ENCODE measurements around the gene CTNND2.

The CTNND2 gene

DNA sequence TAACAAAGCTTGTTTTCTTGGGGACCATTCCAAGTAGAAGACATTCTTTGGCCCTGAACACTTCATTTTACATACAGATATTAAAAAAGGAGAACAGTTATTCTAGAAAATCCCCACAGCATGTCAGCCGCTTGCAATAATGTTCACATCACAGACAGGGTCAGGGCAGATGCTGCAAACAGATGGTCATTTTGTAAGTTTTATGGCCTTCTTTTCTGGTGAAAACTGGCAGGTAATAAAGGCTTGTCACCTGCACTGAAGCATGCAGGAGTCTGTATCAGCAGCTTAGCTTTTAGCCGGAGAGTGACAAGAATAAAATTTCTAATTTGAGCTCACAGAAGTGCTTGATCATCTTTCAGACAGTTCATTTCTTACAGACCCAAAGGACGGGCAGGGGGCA lies 922.3 kb downstream of the CTNND2 start:
- no peak for DNase-seq (ENCODE audit: low read depth)

DNA sequence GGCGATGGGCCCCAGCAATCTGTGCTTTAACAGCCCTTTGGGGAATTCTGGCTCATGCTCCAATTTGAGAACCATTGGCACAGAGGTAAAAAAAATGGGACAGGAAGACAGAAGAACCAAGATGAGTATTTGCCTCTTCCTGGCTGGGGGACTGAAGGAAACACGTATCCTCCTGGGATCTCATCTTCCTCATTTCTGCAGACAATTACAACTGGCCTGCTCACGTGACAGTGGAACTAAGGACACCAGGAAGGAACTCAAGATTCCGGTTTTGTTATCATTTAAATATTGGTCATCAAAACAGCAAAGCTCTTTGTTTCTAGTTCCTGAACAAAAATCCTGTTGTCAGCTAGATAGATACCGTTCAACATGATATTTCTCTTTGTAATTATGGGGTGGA lies 927.2 kb downstream of the CTNND2 start:
- no peak for DNase-seq (ENCODE audit: low read depth)

DNA sequence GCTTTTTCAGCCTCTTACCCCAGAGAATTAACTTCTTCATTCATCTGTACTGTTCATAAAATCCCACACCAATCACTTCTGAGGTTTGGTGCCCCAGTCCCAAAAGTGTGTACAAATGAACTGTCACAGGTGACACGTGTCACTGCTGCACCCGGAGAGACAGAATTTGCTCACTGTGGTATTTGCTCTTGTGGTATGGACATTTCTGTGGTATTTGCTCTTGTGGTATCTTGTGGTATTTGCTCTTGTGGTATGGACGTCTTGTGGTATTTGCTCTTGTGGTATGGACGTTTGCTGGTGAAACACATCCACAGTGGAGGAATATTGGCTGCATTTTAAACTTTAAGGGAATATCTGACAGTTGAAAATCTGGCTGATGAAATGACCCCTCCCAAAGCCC lies 928.3 kb downstream of the CTNND2 start:
- DNase-seq (ENCODE audit: low read depth): no peak

DNA sequence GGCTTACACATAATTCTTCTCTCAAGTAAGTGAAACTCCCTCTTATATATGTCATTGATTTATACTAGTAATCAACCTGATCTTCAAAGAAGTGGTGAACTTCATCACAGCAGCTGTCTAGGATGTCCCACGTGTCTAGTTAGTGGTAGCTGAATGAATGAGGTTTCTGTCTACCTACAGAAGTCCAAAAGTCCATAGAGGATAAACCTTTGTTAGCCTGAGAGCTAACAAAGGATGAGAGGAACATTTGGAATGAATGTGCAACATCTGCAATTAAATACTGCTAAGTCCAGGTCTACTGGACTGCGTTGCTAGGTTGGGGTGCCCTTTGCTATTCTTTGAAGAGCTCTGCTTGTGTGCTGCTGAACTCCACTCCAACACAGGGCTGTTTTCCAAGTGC lies 929.4 kb downstream of the CTNND2 start:
- DNase-seq (ENCODE audit: low read depth): no peak

DNA sequence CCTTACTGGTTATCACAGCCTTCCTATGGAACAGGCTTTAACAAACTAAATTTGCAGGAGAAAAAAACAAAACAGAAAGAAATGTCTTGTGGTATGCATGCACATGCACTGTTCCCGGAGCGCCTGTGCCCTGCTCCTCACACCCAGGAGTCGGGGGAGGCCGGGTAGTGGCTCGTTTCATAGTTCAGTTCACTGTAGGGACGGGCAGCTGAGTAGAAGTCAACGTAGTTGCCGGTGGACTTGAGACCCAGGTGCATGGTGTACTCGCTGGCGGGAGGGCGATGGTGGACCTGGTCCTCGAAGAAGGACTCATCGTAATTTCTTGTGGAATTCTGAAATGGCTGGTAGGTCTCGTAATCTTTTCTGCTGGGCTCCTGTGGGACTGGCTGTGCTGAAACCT lies 930.9 kb downstream of the CTNND2 start:
- no peak for DNase-seq (ENCODE audit: low read depth)

DNA sequence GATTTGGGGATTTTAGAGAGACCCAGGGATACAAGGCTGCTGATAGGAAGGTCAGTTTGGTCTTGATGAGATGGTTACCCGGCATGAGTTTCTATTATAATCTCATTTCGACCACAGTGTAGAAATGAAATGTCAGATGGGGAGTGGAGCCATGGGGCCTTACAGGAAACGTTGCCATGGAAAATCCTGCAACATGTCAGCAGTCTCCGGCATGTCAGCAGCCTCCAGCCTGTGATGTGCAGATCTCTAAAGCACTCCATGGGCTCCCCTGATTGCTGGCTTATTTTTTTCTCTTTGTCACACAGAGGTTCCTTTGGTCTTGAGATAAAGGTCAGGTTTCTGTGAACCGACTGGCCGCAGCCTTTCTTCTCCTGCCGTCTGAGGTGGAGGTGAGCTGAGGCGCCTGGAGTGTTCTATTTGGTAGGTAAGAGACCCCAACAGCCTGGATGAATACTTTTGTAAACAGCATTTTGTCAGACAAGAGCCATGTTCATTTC lies 934.5 kb downstream of the CTNND2 start:
- DNase-seq (ENCODE audit: low read depth): no peak

DNA sequence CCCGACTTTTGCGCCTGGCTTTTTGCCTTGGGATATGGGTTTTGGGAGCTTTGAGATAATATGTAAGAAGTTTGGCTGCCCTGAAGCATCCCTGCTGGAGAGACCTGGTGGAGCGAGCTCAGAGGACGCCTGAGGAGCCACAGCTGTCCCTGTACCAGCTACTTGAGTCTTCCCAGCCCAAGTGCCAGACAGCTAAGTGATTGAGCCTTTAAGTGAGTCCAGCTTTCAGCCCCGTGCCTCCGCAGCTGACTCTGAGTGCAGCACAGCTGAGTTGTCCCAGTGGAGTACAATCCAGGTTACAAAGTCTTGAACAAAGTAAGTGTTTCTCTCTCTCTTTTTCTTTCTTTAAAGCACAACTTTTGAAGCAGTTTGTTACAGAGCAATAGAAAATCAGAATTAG lies 939.4 kb downstream of the CTNND2 start:
- no peak for DNase-seq (ENCODE audit: low read depth)

DNA sequence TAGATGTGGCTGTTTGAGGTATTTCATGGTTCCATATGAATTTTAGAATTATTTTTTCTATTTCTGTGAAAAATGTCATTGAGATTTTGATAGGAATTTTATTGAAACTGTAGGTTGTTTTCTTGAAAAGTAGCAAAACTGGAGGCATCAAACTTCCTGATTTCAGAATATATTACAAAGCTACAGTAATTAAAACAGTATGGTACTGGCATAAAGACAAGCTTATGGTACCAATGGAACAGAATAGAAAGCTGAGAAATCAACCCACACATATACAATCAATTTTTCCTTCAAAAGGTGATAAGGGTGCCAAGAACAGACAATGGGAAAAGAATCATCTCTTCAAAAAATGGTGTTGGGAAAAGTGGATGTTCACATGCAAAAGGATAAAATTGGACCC lies 945.5 kb downstream of the CTNND2 start:
- no peak for DNase-seq (ENCODE audit: low read depth)

DNA sequence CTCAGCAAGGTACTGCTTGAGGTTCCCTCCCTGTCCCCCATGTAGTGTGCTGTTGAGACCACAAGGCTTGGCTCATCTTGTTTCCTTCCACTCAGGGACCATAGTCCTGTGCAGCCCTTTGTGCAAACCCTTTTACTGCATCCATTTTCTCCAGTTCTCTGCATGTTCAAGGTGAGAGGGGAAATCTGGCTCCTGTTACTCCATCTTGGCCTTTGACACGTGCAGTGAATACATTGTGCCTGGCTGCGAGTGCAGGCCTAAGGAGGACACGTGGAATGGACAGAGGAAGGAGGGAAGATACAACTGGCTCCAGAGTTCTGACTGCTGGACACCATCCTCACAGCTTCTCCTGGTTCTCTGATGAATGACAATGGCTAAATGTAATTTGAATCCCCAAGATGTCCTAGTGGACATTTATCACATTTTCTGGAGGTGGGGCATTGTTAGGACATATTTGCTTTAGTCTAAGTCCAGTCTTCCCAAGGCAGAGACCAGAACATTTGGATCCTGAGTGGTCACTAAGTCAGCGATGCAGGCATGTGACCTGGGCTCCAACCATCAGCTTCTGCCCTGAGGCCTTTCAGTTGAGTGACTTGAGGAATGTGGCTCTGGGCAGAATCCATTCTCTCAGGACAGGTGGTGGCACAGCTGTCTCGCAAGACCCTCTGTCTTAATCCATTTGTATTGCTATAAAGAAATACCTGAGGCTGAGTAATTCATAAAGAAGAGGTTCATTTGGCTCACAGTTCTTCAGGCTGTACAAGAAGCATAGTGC lies 954.2 kb downstream of the CTNND2 start:
- DNase-seq (ENCODE audit: low read depth): no peak

DNA sequence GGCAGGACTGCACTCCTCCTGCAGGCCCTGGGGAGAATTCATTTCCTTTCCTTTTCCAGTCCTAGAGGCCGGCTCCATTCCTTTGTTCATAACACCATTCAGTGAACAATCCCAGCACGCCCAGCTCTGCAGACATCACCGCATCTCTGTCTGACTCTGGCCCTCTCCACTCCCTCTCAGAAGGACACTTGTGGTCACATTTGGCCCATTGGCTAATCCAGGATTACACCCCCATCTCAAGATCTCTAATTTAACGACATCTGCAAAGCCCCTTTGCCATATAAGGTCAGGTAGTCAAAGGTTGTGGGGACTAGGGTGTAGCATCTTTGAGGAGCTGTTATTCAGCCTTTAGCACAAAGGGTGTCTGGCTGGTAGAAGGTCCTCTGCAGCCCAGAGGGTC lies 958.2 kb downstream of the CTNND2 start:
- DNase-seq (ENCODE audit: low read depth): no peak

DNA sequence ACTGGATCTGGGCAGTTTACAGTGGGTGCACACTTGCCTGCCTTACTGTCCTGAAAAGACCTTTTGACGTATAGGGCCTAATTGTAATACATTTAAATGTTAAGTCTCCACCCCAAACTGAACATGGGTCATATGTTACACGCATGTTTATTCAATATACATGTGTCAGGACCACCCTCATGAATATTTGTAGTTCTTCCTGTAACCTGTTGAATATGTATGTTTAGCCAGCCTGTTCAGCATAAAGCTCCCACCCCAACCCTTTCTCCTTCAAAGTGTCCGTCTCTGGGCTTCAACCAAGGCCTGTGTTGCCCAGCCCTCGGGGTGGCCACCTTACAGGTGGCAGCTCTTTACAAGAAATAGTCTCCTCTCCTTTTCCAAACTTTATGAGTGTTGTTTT lies 962.3 kb downstream of the CTNND2 start:
- DNase-seq (ENCODE audit: low read depth): no peak

DNA sequence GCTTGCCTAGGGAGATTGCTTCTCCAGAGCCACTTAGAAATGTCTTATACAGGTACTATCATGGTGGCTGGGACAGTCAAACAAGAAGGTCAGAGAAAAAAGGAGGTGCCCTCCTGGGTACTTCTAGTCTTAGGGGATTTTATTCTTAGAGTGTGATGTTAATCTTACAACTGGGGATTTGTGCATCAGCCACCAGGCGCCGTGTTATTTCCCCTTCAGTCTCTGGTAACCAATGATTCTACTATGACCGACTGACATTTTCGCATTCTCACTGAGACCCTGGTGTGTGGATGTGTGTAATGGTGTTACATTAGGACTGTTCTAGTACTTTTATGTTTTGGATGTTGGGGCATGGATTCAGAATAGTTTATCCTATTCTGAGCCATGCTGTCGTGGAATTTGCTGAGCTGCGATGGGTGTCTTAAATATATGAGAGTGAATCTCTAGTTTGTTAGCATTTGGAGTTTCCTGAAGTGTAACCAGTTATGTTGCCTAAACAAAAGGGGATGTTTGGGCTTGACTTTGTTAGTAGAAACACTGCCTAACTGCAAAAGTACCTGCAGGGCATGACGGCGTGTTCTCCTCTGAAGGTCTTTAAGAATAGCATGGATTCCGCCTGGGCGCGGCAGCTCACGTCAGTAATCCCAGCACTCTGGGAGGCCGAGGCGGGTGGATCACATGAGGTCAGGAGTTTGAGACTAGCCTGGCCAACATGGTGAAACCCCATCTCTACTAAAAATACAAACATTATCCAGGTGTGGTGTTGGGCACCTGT lies 968.0 kb downstream of the CTNND2 start:
- DNase-seq (ENCODE audit: low read depth): no peak

DNA sequence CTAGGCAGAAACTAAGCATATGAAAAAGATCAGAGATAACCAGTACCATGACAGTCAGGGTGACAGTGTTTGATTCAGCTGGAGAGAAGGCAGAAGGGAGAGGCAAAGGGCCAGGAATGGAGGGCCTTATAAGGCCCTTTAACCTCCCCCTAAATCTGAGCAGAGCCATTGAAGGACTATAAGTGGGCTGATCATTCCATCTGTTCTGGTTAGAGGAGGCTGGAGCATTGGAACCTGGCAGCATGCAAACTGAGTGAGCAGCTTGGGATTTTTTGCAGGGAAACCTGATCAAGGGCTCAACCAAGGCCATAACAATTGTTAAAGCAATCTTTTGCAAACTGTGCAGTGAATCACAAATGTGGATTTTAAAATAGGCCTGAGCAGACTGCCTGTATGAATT lies 968.7 kb downstream of the CTNND2 start:
- no peak for DNase-seq (ENCODE audit: low read depth)

DNA sequence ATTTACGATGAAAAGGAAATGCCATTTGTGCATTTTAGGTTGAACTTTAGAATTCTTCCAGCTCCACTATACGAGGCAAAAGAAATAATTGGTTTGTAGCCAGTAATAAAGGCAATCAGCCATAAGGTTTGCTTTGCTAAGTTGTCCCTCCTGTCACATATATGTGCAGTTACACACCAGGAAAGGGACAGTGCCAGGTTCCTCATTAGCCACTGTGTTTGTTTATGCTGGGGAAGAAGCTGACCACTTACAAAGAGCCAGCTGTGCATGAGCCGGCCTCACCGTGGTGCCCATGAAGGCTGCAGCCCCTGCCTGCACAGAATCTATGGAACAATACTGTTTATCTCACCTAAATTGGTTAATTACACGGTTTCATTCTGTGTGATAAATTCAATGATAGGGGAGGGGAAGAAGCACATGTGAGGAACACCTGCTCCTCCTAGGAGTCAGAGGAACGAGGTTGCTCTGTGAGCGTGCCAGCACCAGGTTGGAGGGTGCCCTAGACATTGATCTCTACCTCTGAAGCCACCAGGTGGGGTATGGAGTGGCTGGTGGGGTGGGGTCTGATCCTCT lies 969.4 kb downstream of the CTNND2 start:
- DNase-seq (ENCODE audit: low read depth): no peak

DNA sequence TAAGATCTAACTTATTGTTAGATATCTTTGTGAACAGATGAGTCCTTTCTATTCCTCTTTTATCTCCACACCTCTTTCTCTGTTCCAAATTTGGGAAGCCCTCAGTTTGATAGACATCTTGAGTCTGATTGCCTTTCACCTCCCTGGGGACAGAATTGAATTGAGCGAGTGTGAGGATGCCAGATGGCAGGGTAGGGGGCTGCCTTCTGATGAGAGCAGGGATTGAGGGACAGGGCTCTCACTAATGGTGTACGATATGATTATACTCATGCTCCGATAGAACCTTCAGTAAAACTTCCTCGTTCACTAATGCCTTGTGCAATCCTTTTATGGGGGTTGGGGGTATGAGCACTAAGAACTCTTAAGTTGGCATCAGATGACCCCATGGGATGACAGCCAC lies 971.1 kb downstream of the CTNND2 start:
- DNase-seq (ENCODE audit: low read depth): no peak

DNA sequence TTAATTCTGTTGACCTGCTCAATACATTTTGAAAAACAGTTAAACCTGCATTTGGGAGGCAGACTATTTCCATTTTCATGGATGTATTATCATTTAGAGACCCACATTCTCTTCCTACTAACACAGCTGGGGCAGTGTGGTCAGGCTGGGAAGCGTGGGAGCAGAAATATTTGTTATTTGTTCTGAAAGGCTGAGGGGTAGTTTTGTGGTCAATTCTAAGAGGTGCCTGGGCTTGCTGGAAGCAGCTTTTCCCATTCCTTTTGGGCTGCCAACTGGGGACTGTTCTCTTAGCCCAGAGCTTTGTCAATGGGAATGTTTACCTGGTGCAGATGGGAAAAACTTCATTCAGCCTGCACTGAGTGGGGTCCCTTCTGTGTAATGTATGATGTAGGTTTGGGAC lies 971.8 kb downstream of the CTNND2 start:
- no peak for DNase-seq (ENCODE audit: low read depth)

DNA sequence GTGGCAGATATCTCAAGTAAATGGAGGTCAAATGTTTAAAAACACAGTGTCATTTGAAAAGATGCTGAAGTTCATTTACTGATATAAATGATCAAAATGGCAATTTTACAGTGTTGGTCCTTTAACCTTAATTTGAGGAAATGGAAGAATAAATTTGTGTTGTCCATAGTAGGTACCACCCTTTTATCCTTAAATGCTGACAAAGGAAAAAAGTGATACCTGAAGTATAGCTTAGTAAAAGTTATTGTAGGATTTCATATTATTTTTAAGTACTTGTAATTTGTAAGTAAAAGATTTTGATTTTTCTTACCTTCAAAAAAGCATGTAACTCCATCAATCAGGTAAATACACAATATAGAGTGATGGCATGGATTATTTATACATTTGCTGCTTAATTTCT lies 976.6 kb downstream of the CTNND2 start:
- DNase-seq (ENCODE audit: low read depth): no peak

DNA sequence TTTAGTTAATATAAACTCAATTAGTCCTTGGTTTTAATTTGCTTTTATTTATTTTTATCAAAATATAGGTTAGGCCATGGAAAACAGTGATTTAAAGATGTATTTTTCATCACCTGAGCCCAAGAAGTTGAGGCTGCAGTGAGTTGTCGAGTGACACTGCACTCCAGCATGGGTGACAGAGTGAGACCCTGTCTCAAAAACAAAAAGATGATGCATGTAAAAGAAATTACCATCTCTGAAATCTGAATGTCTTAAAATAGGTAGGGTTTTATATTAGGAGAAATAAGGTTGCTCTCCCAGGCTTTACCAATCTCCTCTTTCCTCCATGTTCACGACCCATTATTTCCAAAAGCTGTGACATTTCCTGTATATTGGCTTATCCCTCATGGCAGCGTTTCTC lies 980.9 kb downstream of the CTNND2 start:
- DNase-seq (ENCODE audit: low read depth): no peak

Data from fibroblast of the conjunctiva (primary cell).